K562 (cell line): ENCODE data around the gene PPP1R16B. TPM values are rescaled to one million over a fixed set of nuclear protein-coding genes. Genes with fewer than 3 reads are reported as not detected.

Experiments
- ATAC-seq: fragments of 200-7000 bp; cut with Tn5 transposase; 3 replicates; pipeline ENCODE4 v1.9.1; 2020; ENCODE audit warnings: moderate library complexity
- BruUV-seq: library from RNA; stranded (reverse); fragments of 400-500 nt; replicated peaks from 2 replicates; lab custom pipeline; 2021; lab: Mats Ljungman, UMichigan
- CTCF ChIA-PET: fragments of 300-600 bp; formaldehyde crosslinking; extraction: SDS; loops from one replicate; lab custom pipeline; 2021; ENCODE audit warnings: low intra/inter-chr PET ratio; lab: Yijun Ruan, JAX
- POLR2A ChIA-PET: fragments of 300-600, 350-650 bp; sonication (Branson Sonifier 250); formaldehyde crosslinking; extraction: SDS; loops from one replicate; lab custom pipeline; 2021; ENCODE audit warnings: antibody characterized with exemption, inconsistent platforms; lab: Yijun Ruan, JAX
- DNase-seq, 4 experiments: peaks; one replicate each; pipeline versions ENCODE4 v3.0.0 to v3.0.0-alpha.2; 2011 to 2018; ENCODE audit warnings: low spot score in 3 of 4, mixed read lengths in 3 of 4; ENCODE audit errors: extremely low read depth in 1 of 4
- FAIRE-seq: peaks from 2 replicates; lab custom pipeline; 2011; peaks lifted over from hg19 to GRCh38; lab: Jason Lieb, UNC
- H2AFZ ChIP-seq: 2 replicates; pipeline ENCODE4 v1.6.0; 2011; ENCODE audit warnings: low read depth, low read length, control low read depth, inconsistent platforms
- H3K27ac ChIP-seq: fragments of 200-600 bp; 3 replicates; pipeline ENCODE4 v1.8.0; 2011; ENCODE audit warnings: low read depth, mild to moderate bottlenecking, control low read depth, inconsistent platforms, low read length, moderate library complexity, mixed read lengths; ENCODE audit errors: extremely low read depth
- H3K27me3 ChIP-seq, 2 experiments: fragments of 300-600 bp in 1 of 2; 2 replicates in 1 of 2; 3 replicates in 1 of 2; pipeline versions ENCODE4 v1.6.0 to v1.8.0; 2011; ENCODE audit warnings: inconsistent platforms in 2 of 2, low read length in 2 of 2, mild to moderate bottlenecking in 1 of 2, mixed read lengths in 1 of 2, moderate library complexity in 1 of 2; ENCODE audit not compliant: control insufficient read depth in 2 of 2, insufficient read depth in 2 of 2
- H3K36me3 ChIP-seq: fragments of 300-600 bp; 3 replicates; pipeline ENCODE4 v1.8.0; 2011; ENCODE audit warnings: mild to moderate bottlenecking, low read length, inconsistent platforms; ENCODE audit not compliant: control insufficient read depth, insufficient read depth
- H3K4me1 ChIP-seq, 2 experiments: fragments of 200-600 bp in 1 of 2; replicated peaks in 1 of 2; 2 replicates in 1 of 2; 3 replicates in 1 of 2; pipeline versions ENCODE4 v1.5.1 to v1.8.0; 2011; ENCODE audit warnings: inconsistent platforms in 2 of 2, low read length in 2 of 2, mild to moderate bottlenecking in 1 of 2, mixed read lengths in 1 of 2, moderate library complexity in 1 of 2; ENCODE audit not compliant: control insufficient read depth in 2 of 2, insufficient read depth in 2 of 2
- H3K4me2 ChIP-seq: 2 replicates; pipeline ENCODE4 v1.6.1; 2011; ENCODE audit warnings: low read length, control low read depth, inconsistent platforms, mixed read lengths; ENCODE audit not compliant: insufficient read depth
- H3K4me3 ChIP-seq: fragments of 200-600 bp; sonication (generic), shearing (Covaris generic); 2 replicates; pipeline ENCODE4 v1.5.1; 2016; ENCODE audit warnings: control low read depth, inconsistent platforms
- H3K79me2 ChIP-seq: fragments of 200-600 bp; 3 replicates; pipeline ENCODE4 v1.8.0; 2011; ENCODE audit warnings: low read length, inconsistent platforms; ENCODE audit not compliant: control insufficient read depth, insufficient read depth
- H3K9ac ChIP-seq, 2 experiments: 2 replicates each; pipeline versions ENCODE4 v1.6.0 to v1.6.1; 2011; ENCODE audit warnings: low read depth in 2 of 2, low read length in 2 of 2, control low read depth in 1 of 2, inconsistent platforms in 1 of 2, mild to moderate bottlenecking in 1 of 2, mixed read lengths in 1 of 2; ENCODE audit not compliant: insufficient read depth in 1 of 2
- H3K9me1 ChIP-seq: one replicate; pipeline ENCODE4 v1.6.0; 2011; ENCODE audit warnings: inconsistent platforms, mild to moderate bottlenecking, low read length, moderate library complexity; ENCODE audit not compliant: control insufficient read depth, insufficient read depth
- H3K9me3 ChIP-seq: replicated peaks from 2 replicates; pipeline ENCODE4 v1.5.1; 2011; ENCODE audit warnings: low read depth, low read length, inconsistent platforms; ENCODE audit not compliant: control insufficient read depth, insufficient read depth
- H4K20me1 ChIP-seq: replicated peaks from 2 replicates; pipeline ENCODE4 v1.6.1; 2011; ENCODE audit warnings: low read length, inconsistent platforms, mixed read lengths; ENCODE audit not compliant: control insufficient read depth, insufficient read depth
- BCOR ChIP-seq: fragments of 450-650 bp; IDR thresholded peaks from 2 replicates; pipeline ENCODE4 v1.6.1; 2016
- CBFA2T3 ChIP-seq: fragments of 450-650 bp; IDR thresholded peaks from 2 replicates; pipeline ENCODE4 v1.6.1; 2017
- CTBP1 ChIP-seq: fragments of 450-650 bp; IDR thresholded peaks from 2 replicates; pipeline ENCODE4 v1.6.1; 2016; ENCODE audit warnings: borderline replicate concordance
- ESRRA ChIP-seq: fragments of 450-650 bp; IDR thresholded peaks from 2 replicates; pipeline ENCODE4 v1.6.1; 2014; ENCODE audit warnings: low read depth, mild to moderate bottlenecking, moderate library complexity, borderline replicate concordance
- FOXA3 ChIP-seq, 2 experiments: fragments of 450-650 bp in 1 of 2; sonication (generic) in 1 of 2; formaldehyde crosslinking; IDR thresholded peaks in 1 of 2; conservative IDR thresholded peaks in 1 of 2; 2 replicates each; pipeline versions ENCODE4 v1.4.0 to v1.8.0; 2020 to 2022; ENCODE audit warnings: mild to moderate bottlenecking in 2 of 2, missing genetic modification reagents in 1 of 2
- NUFIP1 ChIP-seq: fragments of 450-650 bp; IDR thresholded peaks from 2 replicates; pipeline ENCODE4 v1.6.1; 2018; ENCODE audit not compliant: partially characterized antibody
- SP1 ChIP-seq: sonication (generic); formaldehyde crosslinking; IDR thresholded peaks from 2 replicates; pipeline ENCODE4 v1.8.1; 2022; ENCODE audit warnings: mild to moderate bottlenecking, missing genetic modification reagents
- WGBS: fragments of 100-300 bp; shearing (Covaris generic); methylation state at CpG from one replicate; pipeline ENCODE4 v1.1.6; 2016; ENCODE audit warnings: low coverage, mixed read lengths; ENCODE audit not compliant: insufficient coverage; ENCODE audit errors: missing lambda C conversion rate; 5-methylcytosine and 5-hydroxymethylcytosine counted together
- in situ Hi-C: fragments of 300-500 bp; cut with MboI; formaldehyde crosslinking; loops from 4 replicates; pipeline ENCODE4 v1.15.0; 2018; ENCODE audit warnings: inconsistent platforms, mixed read lengths
- intact Hi-C: fragments of 100-400 bp; cut with micrococcal nuclease; formaldehyde crosslinking; loops from 2 replicates; pipeline ENCODE4 v1.14.2; 2022
- polyA plus RNA-seq, 8 experiments: library from polyadenylated mRNA; depleted of rRNA in 4 of 8; stranded (reverse) in 5 of 8; unstranded in 3 of 8; fragments of >200 nt; fragmentation: Nextera tagmentation in 2 of 8; fragmentation: Illumina TruSeq in 1 of 8; extraction: Ambion mirVana in 2 of 8; extraction: Trizol in 1 of 8; gene quantifications; 2 replicates each; pipeline versions ENCODE4 v1.2.1 to v1.2.3, GENCODE V29; 2011 to 2014; ENCODE audit warnings: inconsistent platforms in 1 of 8, missing spikeins in 1 of 8
- total RNA-seq, 7 experiments: library from RNA; depleted of rRNA in 6 of 7; stranded (reverse); fragments of >200 nt in 6 of 7; fragmentation: Illumina TruSeq in 2 of 7; extraction: Trizol in 2 of 7; gene quantifications; 2 replicates each; pipeline versions ENCODE4 v1.2.1 to v1.2.3, GENCODE V29; 2011 to 2021; ENCODE audit warnings: low replicate concordance in 1 of 7

PPP1R16B gene
- total and polyA plus RNA-seq, 9 of the 15 experiments (the other 6 are each of a cell fraction or from before 2014, with no cell fraction given) = 1.5 to 11.5 (median 6.8) TPM

DNA sequence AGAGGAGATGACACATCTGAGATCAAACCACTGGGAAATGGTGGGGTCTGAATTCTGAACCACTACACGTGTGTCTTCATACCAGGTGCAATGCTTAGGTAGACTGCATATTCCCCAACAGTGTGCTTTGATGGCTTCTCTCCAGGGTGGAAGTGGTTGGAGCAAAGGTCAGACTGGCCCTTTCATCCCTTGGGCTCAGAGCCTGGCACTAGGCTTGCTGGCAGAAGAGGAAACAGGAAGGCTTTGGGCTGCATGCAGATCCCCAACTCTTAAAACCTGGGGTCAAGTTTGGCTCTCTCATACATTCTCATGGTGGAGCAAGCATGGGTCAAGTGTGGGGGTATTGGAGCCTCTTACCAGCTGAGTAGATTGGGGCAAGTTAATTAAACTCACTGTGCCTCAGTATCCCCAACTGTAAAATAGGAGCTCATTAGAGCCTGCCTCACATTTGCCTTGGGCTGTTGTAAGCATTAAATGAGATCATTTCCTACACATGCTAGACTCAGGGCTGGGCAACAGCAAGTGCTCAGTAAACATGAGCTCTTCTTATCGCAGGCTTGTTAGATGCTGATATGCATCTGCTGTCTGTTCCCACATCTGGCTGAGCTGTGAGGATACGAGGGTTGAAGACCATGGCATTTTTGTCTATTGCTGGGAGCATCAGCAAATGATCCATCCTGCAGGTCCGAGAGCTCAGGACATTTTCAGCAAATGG is 69.1 kb downstream of the PPP1R16B start:
- no peaks in the 10 kb centered on the region for H3K36me3 ChIP-seq
- H2AFZ ChIP-seq = no peak overlapping the region
- intact Hi-C loops = no loop called here
- H3K27ac ChIP-seq = no peak overlapping the region
- DNase-seq (no peak), ATAC-seq (no peak), FAIRE-seq (no peak)
- H3K9me3 ChIP-seq = no peaks in the 10 kb centered on the region
- H3K4me1 ChIP-seq = peaks cover 10 to 17% of the 10 kb centered on the region in 2 experiments; a peak in 3 of 5 replicates
- peaks cover 27% of the 10 kb centered on the region for H4K20me1 ChIP-seq
- no peak overlapping the region for H3K9ac ChIP-seq
- POLR2A ChIA-PET = interaction anchor here (0.6 to 0.9 kb wide), 5 partner anchors 9 to 127 kb away, joined by 3 read pairs; no protein-coding TSS in a partner anchor
- 3% methylated on average over 4 of the region's 4 CpGs for WGBS
- H3K27me3 ChIP-seq = peaks cover 6 to 15% of the 10 kb centered on the region in 2 experiments
- no peak overlapping the region for H3K4me2 ChIP-seq
- peak; percentile 14; the same call in 1 of the 2 replicates for TF ChIP-seq CBFA2T3
- no peak for TF ChIP-seq SP1 (CRISPR knock-in tag)
- 0 out of 2 replicates have a peak, but pooled peaks have one; percentile 21 for TF ChIP-seq BCOR
- TF ChIP-seq ESRRA = no peak
- TF ChIP-seq NUFIP1 = no peak
- TF ChIP-seq FOXA3 (CRISPR knock-in tag; conservative IDR thresholded peaks at IDR 0.05 in 1 of 2, IDR thresholded peaks at IDR 0.05 in 1 of 2) = peak; percentile 66 to 98; a peak in 3 of 4 replicates
- 0 out of 2 replicates have a peak, but pooled peaks have one; percentile 29 for TF ChIP-seq CTBP1
- no TSS peak for BruUV-seq
- no peaks in the 10 kb centered on the region for H3K9me1 ChIP-seq
- H3K4me3 ChIP-seq = no peak overlapping the region
- in situ Hi-C loops = no loop called here
- CTCF ChIA-PET = no interaction called here
- H3K79me2 ChIP-seq = no peaks in the 10 kb centered on the region
